Lung microvascular endothelial cell (primary cell): Measurements from ENCODE around the gene ZFYVE28. TPM values are rescaled to one million over a fixed set of nuclear protein-coding genes. Genes with fewer than 3 reads are reported as not detected.

Source experiments
- DNase-seq, 2 donors: peaks; one replicate each; pipeline versions ENCODE4 v3.0.0 to v3.0.0-alpha.2; 2010; ENCODE audit warnings: low read depth in 2 of 2
- total RNA-seq: library from RNA; depleted of rRNA; stranded (reverse); fragments of >200 nt; gene quantifications from 2 replicates; pipeline ENCODE4 v1.2.1, GENCODE V29; 2014

The ZFYVE28 gene
- total RNA-seq, 1 donor from 2014 or later = 1.8 TPM

DNA sequence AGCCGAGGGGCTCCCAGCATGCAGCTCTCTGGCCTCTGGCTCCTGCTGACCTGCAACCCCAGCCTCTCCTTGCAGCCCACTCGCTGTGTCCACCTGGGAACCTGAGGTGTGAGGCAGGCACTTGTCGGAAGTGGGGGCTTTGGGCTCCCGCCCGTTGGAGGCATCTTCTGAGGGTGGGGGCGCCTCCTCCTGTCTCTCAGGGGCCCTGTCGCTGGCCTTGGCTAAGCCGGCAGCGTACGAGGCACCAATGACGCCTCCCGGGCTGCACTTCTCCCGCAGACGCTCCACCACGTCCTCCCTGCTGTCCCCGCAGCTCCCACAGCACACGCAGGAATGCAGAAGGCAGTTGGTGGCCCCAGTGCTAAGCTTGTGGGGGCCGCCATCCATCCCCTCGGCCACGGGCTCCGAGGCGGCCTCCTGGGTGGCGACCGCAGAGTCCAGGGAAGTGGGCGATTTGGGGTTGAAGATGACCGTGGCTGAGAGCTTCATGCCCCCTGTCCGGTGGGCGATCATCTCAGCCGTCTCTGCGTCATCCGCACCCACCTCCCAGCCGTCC lies 114.0 kb downstream of the ZFYVE28 start:
- DNase-seq = no peak

DNA sequence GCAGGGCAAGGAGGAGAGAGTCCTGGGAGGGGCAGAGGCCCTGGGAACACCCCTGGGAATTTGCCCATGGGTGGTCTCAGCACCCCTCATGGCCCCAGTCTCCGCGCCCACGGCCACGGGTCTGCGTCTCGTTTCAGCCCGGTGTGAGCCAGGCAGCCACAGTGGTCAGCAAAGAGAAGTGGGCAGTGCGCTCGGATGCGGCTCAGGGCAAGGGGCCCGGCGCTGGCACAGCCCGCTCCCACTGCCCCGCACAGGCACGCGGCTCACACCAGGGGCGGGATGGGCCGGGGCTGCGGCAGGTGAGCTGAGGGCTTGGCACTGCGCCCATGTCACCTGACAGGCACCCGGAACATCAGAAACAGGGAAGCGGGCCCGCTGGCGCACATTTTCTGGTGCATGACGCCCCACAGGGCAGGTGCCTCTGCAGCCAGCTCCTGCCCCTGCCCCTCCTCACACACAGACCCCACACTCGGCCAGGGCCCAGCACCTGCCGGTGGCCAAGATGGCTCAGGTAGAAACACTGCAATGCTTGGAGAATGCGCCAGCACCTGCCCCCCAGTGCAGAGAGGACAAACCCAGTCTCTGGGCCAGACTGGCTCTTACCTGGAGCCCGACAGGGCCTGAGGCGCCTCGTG lies 114.6 kb downstream of the ZFYVE28 start:
- no peak for DNase-seq

DNA sequence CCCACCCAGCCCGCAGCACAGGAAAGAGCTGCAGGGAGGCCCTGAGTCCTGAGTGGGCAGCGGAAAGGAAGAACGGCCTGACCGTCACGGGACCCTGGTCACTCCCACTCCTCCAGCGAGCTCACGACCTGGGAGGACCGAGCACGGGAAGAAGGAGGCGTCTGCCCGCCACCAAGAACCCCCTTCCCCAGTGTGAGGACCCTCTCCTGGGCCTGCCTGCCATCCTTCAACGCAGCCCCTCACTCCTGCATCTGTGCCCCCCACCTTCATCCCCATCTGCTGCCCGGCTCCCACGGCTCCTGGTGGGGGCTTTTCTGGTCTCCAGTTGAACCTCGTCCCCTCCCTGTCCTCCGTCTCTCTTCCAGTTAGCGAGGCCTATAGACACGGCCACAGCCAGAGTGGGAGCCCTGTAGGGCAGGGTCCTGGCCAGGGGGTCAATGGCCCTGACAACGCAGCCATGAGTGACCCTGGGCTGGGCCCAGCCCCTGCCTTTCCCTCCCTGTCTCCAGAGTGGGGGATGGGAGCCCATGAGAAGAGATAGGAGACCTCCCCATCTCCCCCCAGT lies 115.2 kb downstream of the ZFYVE28 start:
- DNase-seq = no peak

DNA sequence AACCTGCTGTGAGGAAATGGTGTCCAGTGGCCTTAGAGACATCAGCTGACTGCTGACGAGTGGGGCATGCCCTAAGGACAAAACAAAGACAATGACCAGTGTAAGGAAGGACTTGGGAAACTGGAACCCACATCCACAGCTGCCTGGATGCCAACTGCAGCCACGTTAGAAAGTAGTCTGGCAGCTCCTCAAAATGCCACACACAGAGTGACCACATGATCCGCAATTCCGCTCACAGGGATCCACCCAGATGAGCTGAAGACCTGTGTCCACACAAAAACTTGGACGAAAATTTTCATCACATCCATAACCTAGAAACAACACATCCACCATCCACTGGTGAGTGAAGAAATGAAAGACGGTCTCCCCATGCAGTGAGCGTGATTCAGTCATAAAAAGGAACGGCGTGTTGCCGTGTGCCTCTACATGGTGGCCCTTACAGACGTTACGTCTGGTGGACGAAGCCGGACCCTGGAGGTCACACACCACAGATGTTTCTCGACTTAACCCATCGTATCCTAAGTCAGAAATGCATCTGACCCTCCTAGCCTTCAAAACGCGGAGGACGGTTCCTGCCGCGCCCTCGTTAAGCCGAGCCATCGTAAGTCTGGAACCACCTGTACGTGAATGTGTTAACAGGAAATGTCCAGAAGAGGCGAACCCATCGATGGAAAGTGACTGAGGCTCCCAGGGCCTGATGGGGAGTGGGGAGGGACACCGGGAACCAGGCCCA lies 115.9 kb downstream of the ZFYVE28 start:
- no peak for DNase-seq

DNA sequence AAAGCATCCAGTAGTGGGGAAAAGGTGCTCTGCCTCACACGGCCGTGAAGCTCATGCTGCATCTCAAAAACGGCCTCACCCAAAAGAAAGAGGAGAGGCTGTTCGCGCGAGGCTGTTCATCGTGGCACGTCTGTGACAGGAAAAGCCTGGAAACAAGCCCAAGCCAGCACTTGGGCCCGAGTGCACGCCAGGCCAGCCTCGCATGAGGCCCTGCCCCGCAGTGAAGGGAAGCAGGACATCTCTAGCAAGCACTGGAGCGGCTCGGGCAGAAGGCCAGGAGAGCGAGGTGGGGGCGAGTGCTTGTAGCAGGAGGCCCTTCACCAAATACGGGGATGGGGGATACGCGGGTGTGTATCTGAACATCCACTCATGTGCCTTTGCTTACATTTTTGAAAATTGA lies 116.6 kb downstream of the ZFYVE28 start:
- DNase-seq = no peak

DNA sequence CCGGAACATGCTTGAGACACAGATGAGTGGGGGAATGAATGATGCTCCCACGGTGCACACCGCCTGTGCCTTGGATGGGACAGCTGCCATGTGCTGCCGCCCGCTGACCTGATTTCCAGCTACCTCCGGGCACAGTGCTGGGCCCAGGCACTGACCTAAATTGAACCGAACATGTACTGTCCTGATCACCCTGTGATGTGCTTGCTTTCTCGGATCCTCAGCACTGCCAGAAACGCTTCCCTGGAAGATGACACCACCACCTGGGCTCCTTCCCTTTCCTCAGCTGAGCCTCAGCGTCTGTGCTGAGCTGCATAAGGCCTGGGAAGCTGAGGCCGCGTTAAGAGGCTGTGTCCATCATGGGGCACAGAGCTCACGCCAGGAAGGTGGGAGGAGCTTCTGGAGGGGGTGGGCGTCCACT lies 117.2 kb downstream of the ZFYVE28 start:
- no peak for DNase-seq

DNA sequence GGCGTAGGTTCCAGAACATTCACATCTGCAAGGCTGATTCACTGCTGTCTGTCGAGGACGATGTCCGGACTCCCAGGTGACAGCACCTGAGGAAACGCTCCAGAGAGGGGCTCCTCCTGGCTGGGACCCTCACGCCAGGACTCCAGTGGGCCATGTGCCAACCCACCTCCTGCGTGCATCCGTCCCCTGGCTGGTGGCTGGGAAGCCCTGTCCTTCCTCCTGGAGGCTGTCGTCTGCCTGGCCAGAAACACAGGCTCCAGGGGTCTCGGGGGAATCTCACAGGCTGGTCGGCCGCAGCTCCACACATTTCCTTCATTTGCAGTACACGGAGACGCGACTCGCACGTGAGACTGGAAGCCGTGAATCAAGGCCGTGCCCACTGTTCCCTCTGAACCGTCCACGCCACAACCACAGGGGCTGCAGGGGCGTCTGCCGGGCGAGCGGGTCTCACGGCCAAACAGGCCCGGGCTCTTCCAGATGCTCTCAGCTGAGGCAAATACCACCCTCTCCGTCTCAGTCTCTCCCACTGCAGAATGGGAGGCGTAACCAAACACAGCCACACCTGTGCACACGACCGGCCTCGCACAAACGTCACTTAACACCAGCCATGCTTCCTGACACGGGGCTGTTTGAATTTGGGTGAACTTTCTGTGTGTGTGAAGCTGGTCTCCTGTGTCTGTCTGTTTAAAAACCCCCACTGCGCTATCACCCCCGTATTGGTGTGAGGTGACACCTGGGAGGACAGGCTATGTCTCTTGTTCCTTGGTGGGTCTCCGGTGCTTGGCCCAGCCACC lies 117.8 kb downstream of the ZFYVE28 start:
- DNase-seq = no peak

DNA sequence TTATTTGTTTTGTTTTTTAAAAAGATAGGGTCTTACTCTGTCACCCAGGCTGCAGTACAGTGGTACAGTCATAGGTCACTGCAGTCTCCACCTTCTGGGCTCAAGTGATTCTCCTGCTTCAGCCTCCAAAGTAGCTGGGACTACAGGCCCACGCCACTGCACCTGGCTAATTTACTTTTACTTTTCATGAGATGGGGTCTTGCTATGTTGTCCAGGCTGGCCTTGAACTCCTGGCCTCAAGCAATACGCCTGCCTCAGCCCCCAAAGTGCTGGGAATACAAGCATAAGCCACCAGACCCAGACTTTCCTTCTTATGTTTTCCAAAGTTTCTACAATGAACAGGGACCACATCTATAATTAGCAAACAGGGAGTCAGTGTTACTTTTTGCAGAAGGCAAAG lies 118.7 kb downstream of the ZFYVE28 start:
- DNase-seq = no peak

DNA sequence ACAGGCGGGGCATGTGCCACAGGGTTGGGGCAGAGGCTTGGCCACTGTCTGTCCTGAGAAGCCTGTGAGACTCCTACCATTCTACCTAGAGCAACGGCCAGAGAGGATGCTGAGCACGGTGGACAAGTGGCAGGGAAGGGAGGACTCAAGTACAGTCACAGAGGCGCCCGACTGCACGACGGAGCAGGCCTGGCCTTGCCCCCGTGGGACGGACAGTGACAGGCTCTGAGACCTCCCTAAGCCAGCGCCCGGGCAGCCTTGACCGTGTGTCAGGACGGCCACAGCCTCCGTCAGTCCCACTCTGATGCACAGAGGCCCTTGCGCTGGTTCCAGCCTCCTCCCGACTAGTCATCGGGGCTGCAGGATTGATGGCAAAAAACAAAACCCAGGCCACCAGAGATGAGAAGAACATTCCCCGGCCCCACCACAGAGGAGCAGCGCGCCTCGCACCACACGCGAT lies 119.9 kb downstream of the ZFYVE28 start:
- no peak for DNase-seq

DNA sequence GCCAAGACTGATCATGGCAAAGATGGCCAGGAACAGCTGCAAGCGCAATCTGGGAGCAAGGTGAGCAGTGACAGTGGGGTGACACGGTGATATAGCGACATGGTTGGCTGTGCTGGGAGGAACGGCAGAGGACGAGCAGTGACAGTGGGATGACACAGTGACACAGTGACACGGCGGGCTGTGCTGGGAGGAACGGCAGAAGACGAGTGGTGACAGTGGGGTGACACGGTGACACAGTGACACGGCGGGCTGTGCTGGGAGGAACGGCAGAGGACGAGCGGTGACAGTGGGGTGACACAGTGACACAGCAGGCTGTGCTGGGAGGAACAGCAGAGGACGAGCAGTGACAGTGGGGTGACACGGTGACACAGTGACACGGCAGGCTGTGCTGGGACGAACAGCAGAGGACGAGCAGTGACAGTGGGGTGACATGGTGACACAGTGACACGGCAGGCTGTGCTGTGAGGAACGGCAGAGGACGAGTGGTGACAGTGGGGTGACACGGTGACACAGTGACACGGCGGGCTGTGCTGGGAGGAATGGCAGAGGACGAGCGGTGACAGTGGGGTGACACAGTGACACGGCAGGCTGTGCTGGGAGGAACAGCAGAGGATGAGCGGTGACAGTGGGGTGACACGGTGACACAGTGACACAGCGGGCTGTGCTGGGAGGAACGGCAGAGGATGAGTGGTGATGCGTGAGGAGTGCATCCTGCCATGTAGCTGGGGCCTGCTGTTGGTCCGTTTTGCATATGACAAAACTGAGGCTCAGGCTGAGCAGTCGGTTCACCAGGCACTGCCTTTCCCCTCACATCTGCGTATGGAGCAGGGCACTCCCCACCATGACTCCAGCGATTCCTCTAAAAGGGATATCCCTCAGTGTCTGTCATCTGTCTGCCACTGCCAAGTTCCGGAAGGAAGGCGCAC lies 120.6 kb downstream of the ZFYVE28 start:
- no peak for DNase-seq

DNA sequence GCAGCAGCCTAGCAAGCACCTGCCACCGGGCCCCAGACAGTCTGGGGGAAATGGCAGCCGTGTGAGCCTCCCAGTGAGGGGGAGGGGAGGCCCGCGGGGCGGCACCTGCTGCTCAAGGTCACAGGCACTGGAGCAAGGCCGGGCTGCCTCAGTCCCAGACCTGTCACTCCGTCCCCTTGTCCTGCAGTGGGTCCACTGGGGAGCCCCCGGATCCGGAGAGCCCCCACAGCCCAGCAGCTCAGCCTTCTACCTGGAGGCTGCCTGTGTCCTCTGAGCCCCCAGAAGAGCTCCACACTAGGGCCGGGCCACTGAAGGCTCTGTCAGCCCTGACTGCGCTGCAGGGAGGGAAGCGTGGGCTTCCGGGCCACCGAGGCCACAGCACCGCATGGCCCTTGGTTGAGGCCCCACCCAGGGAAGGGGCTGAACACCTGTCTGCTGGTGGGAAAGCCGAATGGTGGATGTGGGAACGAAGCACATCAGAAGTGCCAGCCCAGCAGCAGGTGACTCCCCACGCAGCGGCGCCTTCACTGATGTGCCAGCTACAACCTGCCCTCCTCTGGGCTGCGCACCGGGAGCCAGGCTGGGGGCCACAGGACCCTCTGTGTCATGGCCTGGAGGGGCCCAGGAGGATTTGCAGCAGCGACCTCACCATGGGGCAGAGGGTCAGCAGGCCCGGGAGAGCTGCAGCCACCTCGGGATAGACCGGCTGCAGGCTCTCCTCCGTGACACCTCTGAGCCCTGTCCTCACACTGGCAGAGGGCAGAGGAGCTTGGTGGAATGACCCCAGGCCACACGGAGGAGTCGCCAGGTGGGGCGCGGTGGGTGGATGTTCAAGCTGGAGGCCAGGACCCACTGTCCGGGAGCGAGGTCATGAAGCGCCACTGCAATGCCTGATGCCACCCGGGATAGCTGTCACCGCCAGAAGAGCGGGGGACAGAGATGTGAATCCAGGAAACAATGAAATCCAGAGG lies 121.5 kb downstream of the ZFYVE28 start:
- DNase-seq = no peak

DNA sequence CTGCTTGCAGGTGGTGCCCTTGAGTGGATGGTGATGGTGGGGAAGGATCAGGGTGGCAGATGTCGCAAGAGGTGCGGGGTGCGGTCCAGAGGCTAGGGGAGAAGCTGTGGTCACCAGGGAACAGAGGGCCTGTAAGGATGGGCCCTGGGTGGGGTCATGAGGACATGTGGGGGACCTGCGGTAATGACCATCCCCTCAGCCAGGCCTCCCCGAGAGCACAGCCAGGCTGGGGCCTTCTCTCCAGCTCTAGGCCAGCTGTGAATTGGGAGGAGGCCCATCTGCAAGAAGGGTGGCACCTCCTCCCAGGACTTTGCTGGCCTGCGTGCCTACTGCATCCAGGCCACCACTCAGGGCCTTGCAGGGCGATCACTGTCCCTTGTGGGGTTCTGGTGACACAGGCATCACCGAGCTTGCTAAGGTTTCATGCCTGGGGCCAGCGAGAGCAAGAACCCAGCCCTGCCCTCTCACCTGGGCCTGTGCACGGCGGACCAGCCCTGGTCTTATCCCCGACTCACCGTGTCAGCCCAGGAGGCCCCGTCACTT lies 122.5 kb downstream of the ZFYVE28 start:
- DNase-seq = no peak

DNA sequence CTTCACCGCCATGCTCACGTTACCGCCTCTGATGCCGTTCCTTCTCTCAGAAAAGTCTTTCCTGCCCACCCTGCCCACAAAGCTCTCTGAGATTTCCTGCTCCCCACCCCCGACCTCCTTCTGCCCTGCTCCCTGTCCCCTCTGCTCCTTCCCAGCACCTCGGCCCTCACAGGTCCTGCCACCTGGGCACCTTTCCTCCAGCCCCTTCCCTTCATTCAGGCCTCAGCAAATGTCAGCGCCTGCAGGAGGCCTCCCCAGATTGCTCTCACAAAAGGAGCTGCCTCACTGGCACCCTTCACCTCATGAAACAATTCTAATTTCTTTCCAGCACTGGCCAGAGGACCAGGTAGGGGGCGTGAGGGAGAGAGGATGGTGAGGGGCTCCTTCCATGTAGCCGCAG lies 122.9 kb downstream of the ZFYVE28 start:
- no peak for DNase-seq

DNA sequence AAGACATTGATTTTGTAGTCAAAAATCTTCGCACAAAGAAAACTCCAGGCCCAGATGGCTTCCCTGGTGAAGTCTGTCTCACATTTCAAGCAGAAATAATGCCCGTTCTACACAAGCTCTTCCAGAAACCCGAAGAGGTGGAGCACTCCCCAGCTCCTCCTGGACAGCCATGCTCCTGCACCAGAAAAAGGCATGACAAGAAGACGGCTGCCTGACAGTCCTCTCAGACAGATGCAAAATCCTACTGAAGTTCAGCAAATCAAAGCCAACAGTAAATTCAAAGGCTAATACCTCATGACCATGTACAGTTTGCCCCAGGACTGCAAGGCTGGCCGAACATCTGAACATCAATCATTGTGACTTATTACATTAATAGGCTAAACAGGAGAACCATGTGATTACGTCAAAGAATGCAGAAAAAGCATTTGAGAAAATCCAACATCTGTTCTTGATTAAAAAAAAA lies 125.8 kb downstream of the ZFYVE28 start:
- DNase-seq = no peak

DNA sequence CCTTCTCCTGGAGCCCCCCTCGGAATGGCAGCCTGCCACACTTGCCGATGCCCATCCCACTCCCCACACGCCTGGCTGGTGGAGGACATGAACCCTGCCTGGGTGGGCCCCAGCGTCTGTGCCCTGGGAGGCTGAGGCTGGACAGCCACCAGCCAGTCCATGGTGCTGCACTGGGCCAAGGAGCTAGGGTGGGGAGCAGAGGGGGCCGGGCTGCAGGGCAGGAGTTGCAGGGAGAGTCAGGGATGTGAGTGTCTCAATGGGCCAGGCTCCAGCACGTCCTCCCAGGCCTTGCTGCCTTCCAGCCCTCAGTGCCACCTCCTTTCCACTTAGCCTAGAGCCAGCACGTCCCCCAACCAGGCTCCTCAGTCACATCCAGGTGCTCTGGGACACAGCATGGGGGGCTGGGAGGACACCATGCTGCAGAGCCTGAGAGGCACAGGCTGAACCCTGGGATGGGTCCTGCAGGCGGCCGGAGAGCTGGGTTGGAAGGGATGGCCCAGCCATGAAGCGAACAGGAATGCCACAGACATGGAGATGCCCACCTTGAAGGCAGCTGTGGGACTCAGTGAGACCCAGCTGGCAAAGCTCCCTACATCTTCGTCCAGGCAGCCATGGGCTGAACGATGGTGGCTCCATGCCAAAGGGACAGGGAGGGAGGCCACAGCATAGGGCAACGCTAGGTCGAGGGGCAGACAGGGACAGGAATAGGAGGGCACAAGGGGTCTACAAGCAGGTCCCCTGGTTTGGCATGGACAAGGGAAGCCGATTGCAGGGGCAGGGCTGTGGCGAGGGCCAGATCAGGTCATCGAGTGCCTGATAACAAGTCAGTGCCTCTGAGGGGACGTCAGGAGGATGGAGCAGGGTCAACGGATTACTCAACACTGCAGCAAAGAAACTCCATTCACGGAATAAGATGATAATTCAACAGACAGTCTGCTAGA lies 126.5 kb downstream of the ZFYVE28 start:
- no peak for DNase-seq

DNA sequence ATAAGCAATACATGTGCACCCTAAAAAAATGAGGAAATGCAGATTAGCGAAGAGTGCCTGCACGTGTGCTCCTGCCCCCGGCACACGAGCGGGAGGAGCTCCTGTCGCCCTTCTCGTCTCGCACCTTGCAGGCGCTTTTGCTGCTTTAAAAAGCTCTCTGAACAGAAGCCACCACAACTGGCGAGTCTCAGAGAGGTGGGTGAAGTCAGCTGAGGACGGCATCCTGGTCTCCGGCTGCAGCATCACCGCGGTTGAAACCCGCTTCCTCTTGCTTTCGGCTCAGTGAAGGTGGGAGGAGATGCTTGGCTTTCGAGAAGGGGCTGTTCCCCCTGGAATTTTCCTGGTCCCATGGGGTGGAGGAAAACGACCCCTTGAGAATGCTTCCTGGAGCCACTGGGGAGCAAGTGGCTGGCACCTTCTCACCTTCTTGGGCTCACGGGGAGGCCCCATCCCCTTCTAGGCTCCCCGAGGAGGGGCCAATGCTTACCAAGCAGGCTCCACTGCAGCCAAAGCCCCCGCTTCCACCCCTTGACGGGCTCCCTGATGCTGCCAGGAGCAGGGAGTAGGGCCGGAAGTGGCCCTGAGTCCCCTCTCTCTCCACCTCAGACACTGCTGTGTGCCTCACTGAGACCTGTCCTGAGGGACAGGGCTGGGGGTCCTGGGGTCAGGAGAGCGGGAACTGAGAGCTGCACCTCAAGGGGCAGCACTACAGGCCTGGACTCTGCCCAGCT lies 127.3 kb downstream of the ZFYVE28 start:
- no peak for DNase-seq

DNA sequence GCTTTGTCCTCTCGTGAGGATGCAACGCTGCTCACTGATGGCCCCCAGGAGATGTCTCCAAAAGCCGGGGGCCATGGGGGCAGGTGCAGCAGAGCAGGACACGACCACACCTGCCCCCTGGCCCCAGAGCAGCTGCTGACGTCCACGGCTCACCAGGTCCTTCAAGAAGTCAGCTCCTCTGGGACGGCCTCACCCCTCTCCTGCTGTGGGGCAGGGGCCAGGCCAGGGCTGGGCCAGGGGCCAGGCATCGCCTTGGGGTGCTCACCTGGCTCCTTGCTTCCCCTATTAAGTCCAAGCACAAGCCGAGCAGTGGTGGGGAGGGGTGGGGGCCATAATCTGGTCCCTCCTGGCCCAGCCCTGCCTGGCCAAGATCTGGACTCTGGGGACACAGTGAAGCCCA lies 128.0 kb downstream of the ZFYVE28 start:
- no peak for DNase-seq
